H9 (cell line): ENCODE measurements around the gene NOP9. TPM values are rescaled to one million over a fixed set of nuclear protein-coding genes. Genes with fewer than 3 reads are reported as not detected.

Source experiments
- DNase-seq: peaks from one replicate; pipeline ENCODE4 v3.0.0-alpha.2; 2017
- H2AFZ ChIP-seq: one replicate; pipeline ENCODE4 v1.6.1; 2013; ENCODE audit warnings: mild to moderate bottlenecking, low read length, control low read depth, moderate library complexity
- H2AK5ac ChIP-seq: 2 replicates; pipeline ENCODE4 v1.6.1; 2013; ENCODE audit warnings: low read length, control low read depth, mixed read lengths; ENCODE audit not compliant: insufficient read length
- H2BK120ac ChIP-seq: one replicate; pipeline ENCODE4 v1.6.1; 2013; ENCODE audit warnings: low read depth, mild to moderate bottlenecking, low read length, control low read depth, inconsistent platforms; ENCODE audit not compliant: poor library complexity, severe bottlenecking
- H2BK12ac ChIP-seq: 2 replicates; pipeline ENCODE4 v1.6.1; 2013; ENCODE audit warnings: low read length, control low read depth, mixed read lengths, low read depth; ENCODE audit not compliant: insufficient read length
- H2BK15ac ChIP-seq: 2 replicates; pipeline ENCODE4 v1.6.1; 2013; ENCODE audit warnings: low read depth, low read length, control low read depth
- H2BK20ac ChIP-seq: one replicate; pipeline ENCODE4 v1.6.1; 2013; ENCODE audit warnings: low read depth, mild to moderate bottlenecking, low read length, control low read depth, inconsistent platforms; ENCODE audit not compliant: poor library complexity, severe bottlenecking
- H2BK5ac ChIP-seq: 2 replicates; pipeline ENCODE4 v1.6.1; 2013; ENCODE audit warnings: low read length, control low read depth, mixed read lengths; ENCODE audit not compliant: insufficient read length
- H3K14ac ChIP-seq: 2 replicates; pipeline ENCODE4 v1.6.1; 2013; ENCODE audit warnings: low read length, control low read depth; ENCODE audit not compliant: insufficient read depth
- H3K18ac ChIP-seq: 2 replicates; pipeline ENCODE4 v1.6.1; 2013; ENCODE audit warnings: low read depth, mild to moderate bottlenecking, mixed read lengths, low read length, control low read depth; ENCODE audit not compliant: insufficient read length
- H3K23ac ChIP-seq: 2 replicates; pipeline ENCODE4 v1.6.1; 2013; ENCODE audit warnings: low read length, control low read depth, mixed read lengths, low read depth; ENCODE audit not compliant: insufficient read length
- H3K23me2 ChIP-seq: 2 replicates; pipeline ENCODE4 v1.6.1; 2013; ENCODE audit warnings: low read depth, mild to moderate bottlenecking, mixed read lengths, low read length, control low read depth; ENCODE audit not compliant: insufficient read length, poor library complexity, severe bottlenecking
- H3K27ac ChIP-seq: 2 replicates; pipeline ENCODE4 v1.5.1; 2013; ENCODE audit warnings: low read length, control low read depth, mixed read lengths, low read depth; ENCODE audit not compliant: insufficient read length
- H3K27me3 ChIP-seq: 2 replicates; pipeline ENCODE4 v1.6.1; 2013; ENCODE audit warnings: low read length, control low read depth, inconsistent platforms; ENCODE audit not compliant: insufficient read depth
- H3K4ac ChIP-seq: 2 replicates; pipeline ENCODE4 v1.6.1; 2013; ENCODE audit warnings: low read depth, mild to moderate bottlenecking, control low read depth, inconsistent platforms, low read length, moderate library complexity
- H3K4me1 ChIP-seq: 2 replicates; pipeline ENCODE4 v1.6.1; 2013; ENCODE audit warnings: low read length, control low read depth, inconsistent platforms; ENCODE audit not compliant: insufficient read depth
- H3K4me2 ChIP-seq: 2 replicates; pipeline ENCODE4 v1.6.1; 2013; ENCODE audit warnings: low read length, control low read depth, mixed read lengths; ENCODE audit not compliant: insufficient read length, insufficient read depth
- H3K56ac ChIP-seq: 2 replicates; pipeline ENCODE4 v1.6.1; 2013; ENCODE audit warnings: low read depth, mild to moderate bottlenecking, mixed read lengths, low read length, control low read depth; ENCODE audit not compliant: insufficient read length
- H3K79me1 ChIP-seq: 2 replicates; pipeline ENCODE4 v1.6.1; 2013; ENCODE audit warnings: low read depth, mild to moderate bottlenecking, moderate library complexity, low read length, control low read depth, inconsistent platforms; ENCODE audit not compliant: insufficient read depth, poor library complexity, severe bottlenecking
- H3K79me2 ChIP-seq: 2 replicates; pipeline ENCODE4 v1.6.1; 2013; ENCODE audit warnings: low read length, control low read depth, inconsistent platforms; ENCODE audit not compliant: insufficient read depth
- H3K9ac ChIP-seq: 2 replicates; pipeline ENCODE4 v1.6.1; 2013; ENCODE audit warnings: low read length, control low read depth, mixed read lengths; ENCODE audit not compliant: insufficient read length; ENCODE audit errors: extremely low read depth
- H3K9me3 ChIP-seq: one replicate; pipeline ENCODE4 v1.6.1; 2013; ENCODE audit warnings: low read depth, low read length, inconsistent platforms; ENCODE audit not compliant: control insufficient read depth
- H3T11ph ChIP-seq: one replicate; pipeline ENCODE4 v1.6.1; 2013; ENCODE audit warnings: mild to moderate bottlenecking, low read length, control low read depth, inconsistent platforms
- H4K20me1 ChIP-seq: one replicate; pipeline ENCODE4 v1.6.1; 2013; ENCODE audit not compliant: control insufficient read depth, insufficient read length, insufficient read depth
- H4K5ac ChIP-seq: 2 replicates; pipeline ENCODE4 v1.6.1; 2013; ENCODE audit warnings: low read depth, mild to moderate bottlenecking, mixed read lengths, low read length, control low read depth; ENCODE audit not compliant: insufficient read length
- H4K8ac ChIP-seq: replicated peaks from 2 replicates; pipeline ENCODE4 v1.6.1; 2013; ENCODE audit warnings: low read length, control low read depth, mixed read lengths, low read depth; ENCODE audit not compliant: insufficient read length
- H4K91ac ChIP-seq: 2 replicates; pipeline ENCODE4 v1.6.1; 2013; ENCODE audit warnings: low read depth, mild to moderate bottlenecking, moderate library complexity, mixed read lengths, low read length, control low read depth; ENCODE audit not compliant: insufficient read length
- H3K27ac Mint-ChIP-seq, 3 experiments: 2 replicates in 2 of 3; 3 replicates in 1 of 3; pipeline ENCODE4 v1.8.0; 2020 to 2021; ENCODE audit warnings: mixed read lengths in 3 of 3, mild to moderate bottlenecking in 1 of 3, moderate library complexity in 1 of 3
- H3K27me3 Mint-ChIP-seq: 2 replicates; pipeline ENCODE4 v1.8.0; 2021; ENCODE audit warnings: low read depth, mild to moderate bottlenecking, moderate library complexity, mixed read lengths
- H3K36me3 Mint-ChIP-seq, 3 experiments: 2 replicates in 2 of 3; 3 replicates in 1 of 3; pipeline ENCODE4 v1.8.0; 2020 to 2021; ENCODE audit warnings: low read depth in 3 of 3, mixed read lengths in 3 of 3; ENCODE audit not compliant: insufficient read depth in 1 of 3
- H3K4me1 Mint-ChIP-seq, 2 experiments: 2 replicates each; pipeline ENCODE4 v1.8.0; 2020; ENCODE audit warnings: mixed read lengths in 2 of 2
- H3K4me3 Mint-ChIP-seq, 2 experiments: 2 replicates in 1 of 2; 3 replicates in 1 of 2; pipeline ENCODE4 v1.8.0; 2020 to 2021; ENCODE audit warnings: mild to moderate bottlenecking in 2 of 2, mixed read lengths in 2 of 2, moderate library complexity in 1 of 2
- H3K9me3 Mint-ChIP-seq, 2 experiments: 2 replicates in 1 of 2; 3 replicates in 1 of 2; pipeline ENCODE4 v1.8.0; 2020; ENCODE audit warnings: mild to moderate bottlenecking in 2 of 2, mixed read lengths in 2 of 2, moderate library complexity in 1 of 2
- CTCF ChIP-seq: fragments of 200-600 bp; sonication (generic); conservative IDR thresholded peaks from 3 replicates; pipeline ENCODE4 v1.8.0; 2021; ENCODE audit warnings: antibody characterized with exemption, mild to moderate bottlenecking
- WGBS: extraction: QIAGEN DNeasy Blood & Tissue Kit; methylation state at CpG from one replicate; pipeline ENCODE4 v1.1.7; 2013; ENCODE audit warnings: missing lambda C conversion rate, low lambda C conversion rate, mixed read lengths; ENCODE audit not compliant: insufficient read length; ENCODE audit errors: extremely low coverage; 5-methylcytosine and 5-hydroxymethylcytosine counted together
- total RNA-seq: library from RNA; stranded (reverse); gene quantifications from 2 replicates; pipeline ENCODE4 v1.2.1, GENCODE V29; 2021

Gene NOP9
- total RNA-seq, 1 experiment from 2014 or later = 34.7 TPM

- H3K4me3 Mint-ChIP-seq = no peak overlapping the region
- TF ChIP-seq CTCF = no peak
- Histone ChIP-seq H3K18ac (no peak overlapping the region), H2BK120ac (no peak overlapping the region), H3K79me2 (no peaks in the 10 kb centered on the region), H3K27me3 (no peaks in the 10 kb centered on the region), H4K91ac (no peak overlapping the region), H3K4me2 (no peak overlapping the region), H4K20me1 (no peaks in the 10 kb centered on the region), H2BK20ac (no peak overlapping the region), H3K27ac (no peak overlapping the region), H3K56ac (no peak overlapping the region), H4K5ac (no peak overlapping the region), H4K8ac (no peak overlapping the region), H3K4me1 (no peaks in the 10 kb centered on the region), H3K79me1 (no peaks in the 10 kb centered on the region), H3K14ac (no peak overlapping the region), H3K9me3 (no peaks in the 10 kb centered on the region), H2AFZ (no peak overlapping the region), H3K23ac (no peak overlapping the region), H2AK5ac (no peak overlapping the region), H3K9ac (no peak overlapping the region), H2BK12ac (no peak overlapping the region), H3K4ac (no peak overlapping the region), H3K23me2 (no peaks in the 10 kb centered on the region), H3T11ph (no peak overlapping the region), H2BK15ac (no peak overlapping the region), H2BK5ac (no peak overlapping the region)
- H3K9me3 Mint-ChIP-seq = no peaks in the 10 kb centered on the region
- no peaks in the 10 kb centered on the region; the same call in 1 of the 2 replicates for H3K27me3 Mint-ChIP-seq
- H3K27ac Mint-ChIP-seq = no peak overlapping the region
- WGBS = no CpG with 5 or more reads among the region's 6 CpGs
- DNase-seq = no peak
- no peaks in the 10 kb centered on the region; a peak in 1 of 4 replicates for H3K4me1 Mint-ChIP-seq
- H3K36me3 Mint-ChIP-seq = peaks cover 3 to 17% (median 14%) of the 10 kb centered on the region in 3 experiments; a peak in 5 of 7 replicates
Measured at GRCh38 chr14:24263848-24264247, 35.8 kb upstream of the NOP9 start.
